Measurements from ENCODE around the gene TIMM44.
"Not testable (repeated sequence)": the region's sequence is repeated elsewhere in the genome, so short reads cannot be mapped to it uniquely, and the experiment has no call there.

The TIMM44 gene

GRCh38 chr19:7975037-7975436 lies 31.6 kb upstream of the TIMM44 start:
- DNase-seq, result no peak

- DNase-seq, result no peak
Measured at GRCh38 chr19:7973883-7974282, 30.4 kb upstream of the TIMM44 start.

- DNase-seq, result no peak
Measured at GRCh38 chr19:7971553-7972520, 28.4 kb upstream of the TIMM44 start.

GRCh38 chr19:7970716-7971448 lies 27.4 kb upstream of the TIMM44 start:
- DNase-seq, result peak; percentile 44

GRCh38 chr19:7969555-7969939 lies 26.1 kb upstream of the TIMM44 start:
- DNase-seq, result no peak

- no peak for DNase-seq
Measured at GRCh38 chr19:7968796-7969554, 25.5 kb upstream of the TIMM44 start.

GRCh38 chr19:7968008-7968795 lies 24.7 kb upstream of the TIMM44 start:
- no peak for DNase-seq

- no peak for DNase-seq
Measured at GRCh38 chr19:7965921-7966665, 22.6 kb upstream of the TIMM44 start.

GRCh38 chr19:7965259-7965841 lies 21.9 kb upstream of the TIMM44 start:
- DNase-seq, result no peak

- no peak for DNase-seq
Measured at GRCh38 chr19:7963566-7963965, 20.1 kb upstream of the TIMM44 start.

GRCh38 chr19:7962644-7963268 lies 19.3 kb upstream of the TIMM44 start:
- DNase-seq, result no peak

- no peak for DNase-seq
Measured at GRCh38 chr19:7961920-7962626, 18.6 kb upstream of the TIMM44 start.

GRCh38 chr19:7961082-7961481 lies 17.6 kb upstream of the TIMM44 start:
- not testable (repeated sequence) for DNase-seq

- no peak for DNase-seq
Measured at GRCh38 chr19:7959211-7959610, 15.7 kb upstream of the TIMM44 start.

- DNase-seq, result no peak
Measured at GRCh38 chr19:7955696-7956095, 12.2 kb upstream of the TIMM44 start.

- DNase-seq, result no peak
Measured at GRCh38 chr19:7953576-7953975, 10.1 kb upstream of the TIMM44 start.

- no peak for DNase-seq
Measured at GRCh38 chr19:7953060-7953459, 9.6 kb upstream of the TIMM44 start.

- no peak for DNase-seq
Measured at GRCh38 chr19:7947939-7948338, 4.5 kb upstream of the TIMM44 start.

- DNase-seq, result peak; percentile 91
Measured at GRCh38 chr19:7944177-7944761, 803 bp upstream of the TIMM44 start.

GRCh38 chr19:7942981-7943443 lies 454 bp downstream of the TIMM44 start:
- no peak for DNase-seq

All from stimulated activated CD4-positive, alpha-beta T cell treated with anti-CD3 and anti-CD28 coated beads, Interleukin-15, amount 100 ng/mL, for 24 hours (primary cell).